Measurements from ENCODE around the gene COBLL1.

- TF ChIP-seq, protein P1, sequence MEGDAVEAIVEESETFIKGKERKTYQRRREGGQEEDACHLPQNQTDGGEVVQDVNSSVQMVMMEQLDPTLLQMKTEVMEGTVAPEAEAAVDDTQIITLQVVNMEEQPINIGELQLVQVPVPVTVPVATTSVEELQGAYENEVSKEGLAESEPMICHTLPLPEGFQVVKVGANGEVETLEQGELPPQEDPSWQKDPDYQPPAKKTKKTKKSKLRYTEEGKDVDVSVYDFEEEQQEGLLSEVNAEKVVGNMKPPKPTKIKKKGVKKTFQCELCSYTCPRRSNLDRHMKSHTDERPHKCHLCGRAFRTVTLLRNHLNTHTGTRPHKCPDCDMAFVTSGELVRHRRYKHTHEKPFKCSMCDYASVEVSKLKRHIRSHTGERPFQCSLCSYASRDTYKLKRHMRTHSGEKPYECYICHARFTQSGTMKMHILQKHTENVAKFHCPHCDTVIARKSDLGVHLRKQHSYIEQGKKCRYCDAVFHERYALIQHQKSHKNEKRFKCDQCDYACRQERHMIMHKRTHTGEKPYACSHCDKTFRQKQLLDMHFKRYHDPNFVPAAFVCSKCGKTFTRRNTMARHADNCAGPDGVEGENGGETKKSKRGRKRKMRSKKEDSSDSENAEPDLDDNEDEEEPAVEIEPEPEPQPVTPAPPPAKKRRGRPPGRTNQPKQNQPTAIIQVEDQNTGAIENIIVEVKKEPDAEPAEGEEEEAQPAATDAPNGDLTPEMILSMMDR (IDR thresholded peaks at IDR 0.05; ENCODE audit: poor library complexity): no peak
- TF ChIP-seq EZH2 (IDR thresholded peaks at IDR 0.05; ENCODE audit: borderline replicate concordance): no peak
Observed at GRCh38 chr2:164879901-164880535, 38.4 kb upstream of the COBLL1 start.

Measured in hepatocyte (in vitro differentiated cells).